ENCODE data around the gene FBXO9.

- TF ChIP-seq CTCF (IDR thresholded peaks at IDR 0.05) (no peak), POLR2A (IDR thresholded peaks at IDR 0.05) (no peak)
Observed at GRCh38 chr6:53112871-53113270, 47.7 kb downstream of the FBXO9 start.
